HCT116 (cell line): ENCODE measurements around the gene FAM131A.

Experiments used
- CBX3 ChIP-seq: IDR thresholded peaks from 2 replicates; pipeline ENCODE4 v1.6.1; 2012; ENCODE audit warnings: low read depth
- CEBPB ChIP-seq: IDR thresholded peaks from 2 replicates; pipeline ENCODE4 v1.6.1; 2012; ENCODE audit warnings: low read depth
- CTCF ChIP-seq, 3 experiments: fragments of 200-600 bp in 1 of 3; sonication (generic) in 1 of 3; IDR thresholded peaks in 2 of 3; conservative IDR thresholded peaks in 1 of 3; 2 replicates each; pipeline ENCODE4 v1.5.1; 2012 to 2017; ENCODE audit warnings: low read depth in 2 of 3, low read length in 2 of 3, antibody characterized with exemption in 1 of 3, borderline replicate concordance in 1 of 3, control low read depth in 1 of 3, mild to moderate bottlenecking in 1 of 3, mixed read lengths in 1 of 3, mixed run types in 1 of 3, moderate library complexity in 1 of 3; ENCODE audit not compliant: insufficient read depth in 1 of 3
- EZH2 ChIP-seq: fragments of 200-600 bp; sonication (generic); IDR thresholded peaks from 2 replicates; pipeline ENCODE4 v1.6.1; 2017; ENCODE audit warnings: antibody characterized with exemption, mixed run types
- EZH2phosphoT487 ChIP-seq: fragments of 200-600 bp; IDR thresholded peaks from 2 replicates; pipeline ENCODE4 v1.6.1; 2018; ENCODE audit warnings: antibody characterized with exemption, borderline replicate concordance
- MAX ChIP-seq: IDR thresholded peaks from 2 replicates; pipeline ENCODE4 v1.6.1; 2012
- POLR2A ChIP-seq: IDR thresholded peaks from 2 replicates; pipeline ENCODE4 v1.7.0; 2011; ENCODE audit warnings: borderline replicate concordance; ENCODE audit not compliant: insufficient read depth, insufficient read length; ENCODE audit errors: extremely low read depth
- POLR2AphosphoS5 ChIP-seq: IDR thresholded peaks from 2 replicates; pipeline ENCODE4 v1.6.1; 2011; ENCODE audit warnings: mild to moderate bottlenecking, low read depth, low read length, moderate library complexity
- RAD21 ChIP-seq: IDR thresholded peaks from 2 replicates; pipeline ENCODE4 v1.6.1; 2012; ENCODE audit warnings: low read depth, mild to moderate bottlenecking

GRCh38 chr3:184351511-184352148 is 14.2 kb downstream of the FAM131A start:
- TF ChIP-seq RAD21 (no peak), POLR2AphosphoS5 (no peak), CEBPB (no peak), CTCF (IDR thresholded peaks at IDR 0.05 in 2 of 3, conservative IDR thresholded peaks at IDR 0.05 in 1 of 3; ENCODE audit: borderline replicate concordance in 1 of 3, insufficient read depth in 1 of 3, low read depth in 2 of 3, low read length in 2 of 3) (no peak), EZH2 (no peak), CBX3 (no peak), MAX (no peak), EZH2phosphoT487 (no peak), POLR2A (no peak)
